Fibroblast of upper back skin (primary cell): ENCODE data around the gene THRA.

Experiments used
- DNase-seq: peaks from one replicate; pipeline ENCODE4 v3.0.0-alpha.2; 2013

THRA gene

DNA sequence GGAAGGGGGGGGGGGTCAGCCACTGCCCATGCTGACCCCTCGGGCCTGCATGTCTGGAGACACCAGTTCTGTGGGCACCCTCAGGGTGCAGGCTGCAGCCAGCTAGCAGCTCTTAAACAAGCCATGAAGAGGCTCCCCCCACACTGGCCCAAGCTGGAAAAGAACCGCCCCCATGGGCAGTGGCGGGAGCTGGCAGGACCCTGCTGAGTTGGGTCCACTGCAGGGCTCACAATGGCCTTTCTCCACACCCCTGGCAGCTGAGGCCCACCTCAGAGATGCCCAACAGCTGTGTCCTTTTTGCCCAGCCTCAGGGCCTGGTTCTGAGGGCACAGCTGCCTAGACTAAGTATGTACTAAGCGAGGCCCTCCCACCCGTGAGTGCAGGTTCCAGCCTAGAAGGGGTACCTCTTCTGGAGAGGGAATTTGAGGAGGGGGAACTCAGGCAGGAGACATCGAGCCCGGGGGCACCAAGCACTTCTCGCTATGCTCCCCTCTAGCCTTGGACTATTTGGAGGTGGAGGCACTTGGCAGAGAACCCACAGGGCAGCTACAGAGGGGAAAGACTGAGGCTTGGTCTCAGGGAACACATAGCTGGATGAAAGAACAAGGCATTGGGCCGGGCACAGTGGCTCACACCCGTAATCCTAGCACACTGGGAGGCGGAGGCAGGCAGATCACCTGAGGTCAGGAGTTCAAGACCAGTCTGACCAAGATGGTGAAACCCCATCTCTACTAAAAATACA lies 3.2 kb downstream of the THRA start:
- DNase-seq, result no peak

DNA sequence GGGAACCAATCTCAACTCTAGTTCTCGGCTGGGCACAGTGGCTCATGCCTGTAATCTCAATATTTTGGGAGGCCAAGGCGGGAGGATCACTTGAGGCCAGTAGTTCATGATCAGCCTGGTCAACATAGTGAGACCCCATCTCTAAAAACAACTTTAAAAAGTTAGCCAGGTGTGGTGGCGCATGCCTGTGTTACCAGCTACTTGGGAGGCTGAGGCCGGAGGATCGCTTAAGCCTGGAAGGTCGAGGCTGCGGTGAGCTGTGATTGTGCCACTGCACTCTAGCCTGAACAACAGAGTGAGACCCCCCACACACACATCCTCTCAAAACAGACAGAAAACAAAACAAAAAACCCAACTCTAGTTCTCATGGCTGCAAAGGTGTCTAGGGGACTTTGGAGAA lies 4.9 kb downstream of the THRA start:
- DNase-seq, result no peak

DNA sequence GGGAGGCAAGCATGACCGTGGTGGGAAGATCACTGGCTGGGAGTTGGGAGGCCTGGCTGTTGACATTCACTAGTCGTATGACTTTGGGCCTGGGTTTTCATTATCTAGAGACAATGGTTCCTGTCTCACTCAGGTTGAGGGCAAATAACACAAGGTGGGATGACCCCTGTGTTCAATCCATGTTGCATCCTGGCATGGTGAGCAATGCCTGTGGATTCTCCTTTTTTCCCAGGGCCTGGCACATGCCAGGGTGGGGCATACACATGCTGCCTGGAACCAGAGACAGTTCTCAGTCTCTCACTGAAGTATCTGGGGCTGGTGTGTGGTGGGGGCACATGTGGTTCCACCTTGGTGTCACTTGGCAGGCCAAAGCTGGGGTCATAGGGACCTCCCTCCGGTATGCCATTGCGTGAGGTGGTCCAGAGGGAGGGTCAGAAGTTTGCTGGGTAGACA lies 5.4 kb downstream of the THRA start:
- no peak for DNase-seq

DNA sequence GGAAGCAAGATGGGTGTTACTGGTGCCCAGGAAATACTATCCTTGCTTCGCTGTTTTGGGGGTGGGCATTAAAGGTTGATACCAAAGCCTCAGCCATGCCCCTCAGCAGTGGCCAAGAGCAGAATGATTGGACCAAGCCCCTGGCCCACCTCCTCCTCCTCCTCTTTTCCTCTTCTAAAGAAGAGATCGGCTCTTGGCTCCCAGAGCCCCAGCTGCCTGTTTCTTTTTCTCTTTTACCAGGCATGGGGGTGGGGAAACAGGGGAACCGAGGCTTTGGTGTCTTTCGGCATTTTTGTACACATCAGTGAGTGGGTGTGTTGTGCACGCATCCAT lies 5.8 kb downstream of the THRA start:
- DNase-seq, result no peak

DNA sequence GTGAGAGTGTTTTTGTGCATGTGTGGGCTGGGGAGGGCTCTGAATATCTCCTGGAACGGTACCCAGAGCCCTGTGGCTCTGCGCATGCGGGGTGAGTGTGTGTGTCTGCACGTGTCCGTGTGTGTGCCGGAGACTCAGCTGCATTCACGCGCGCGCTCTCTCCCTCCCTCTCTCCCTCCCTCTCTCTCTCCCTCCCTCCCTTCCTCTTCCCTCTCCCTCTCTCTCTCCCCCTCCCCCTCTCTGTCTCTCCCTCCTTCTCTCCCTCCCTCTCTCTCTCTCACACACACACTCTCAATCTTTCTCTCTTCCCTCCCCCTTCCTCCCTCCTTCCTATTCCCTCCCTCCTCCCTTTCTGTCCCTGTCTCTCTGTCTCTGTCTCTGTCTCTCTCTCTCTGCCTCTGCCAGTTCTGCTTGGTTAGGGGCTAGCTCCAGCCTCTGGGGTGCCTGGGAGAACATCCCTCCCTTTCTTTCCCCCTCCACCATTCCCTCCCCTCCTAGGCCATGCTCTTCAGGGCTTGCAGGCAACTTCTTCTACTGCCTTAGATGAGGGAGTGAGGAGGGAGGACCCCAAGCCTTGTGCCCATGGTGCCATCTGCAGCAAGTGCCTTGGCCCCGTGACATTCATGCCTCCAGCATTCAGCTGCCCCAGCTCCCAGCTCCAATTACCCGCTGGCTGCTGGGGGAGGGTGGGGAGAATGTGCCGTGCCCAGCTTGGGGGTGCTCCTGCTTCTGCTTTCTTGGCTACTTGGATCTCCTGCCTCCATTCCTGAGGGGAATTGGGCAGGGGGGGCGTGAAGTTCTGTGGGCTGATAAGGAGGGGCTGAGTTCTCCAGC lies 6.4 kb downstream of the THRA start:
- peak; percentile 86 for DNase-seq

DNA sequence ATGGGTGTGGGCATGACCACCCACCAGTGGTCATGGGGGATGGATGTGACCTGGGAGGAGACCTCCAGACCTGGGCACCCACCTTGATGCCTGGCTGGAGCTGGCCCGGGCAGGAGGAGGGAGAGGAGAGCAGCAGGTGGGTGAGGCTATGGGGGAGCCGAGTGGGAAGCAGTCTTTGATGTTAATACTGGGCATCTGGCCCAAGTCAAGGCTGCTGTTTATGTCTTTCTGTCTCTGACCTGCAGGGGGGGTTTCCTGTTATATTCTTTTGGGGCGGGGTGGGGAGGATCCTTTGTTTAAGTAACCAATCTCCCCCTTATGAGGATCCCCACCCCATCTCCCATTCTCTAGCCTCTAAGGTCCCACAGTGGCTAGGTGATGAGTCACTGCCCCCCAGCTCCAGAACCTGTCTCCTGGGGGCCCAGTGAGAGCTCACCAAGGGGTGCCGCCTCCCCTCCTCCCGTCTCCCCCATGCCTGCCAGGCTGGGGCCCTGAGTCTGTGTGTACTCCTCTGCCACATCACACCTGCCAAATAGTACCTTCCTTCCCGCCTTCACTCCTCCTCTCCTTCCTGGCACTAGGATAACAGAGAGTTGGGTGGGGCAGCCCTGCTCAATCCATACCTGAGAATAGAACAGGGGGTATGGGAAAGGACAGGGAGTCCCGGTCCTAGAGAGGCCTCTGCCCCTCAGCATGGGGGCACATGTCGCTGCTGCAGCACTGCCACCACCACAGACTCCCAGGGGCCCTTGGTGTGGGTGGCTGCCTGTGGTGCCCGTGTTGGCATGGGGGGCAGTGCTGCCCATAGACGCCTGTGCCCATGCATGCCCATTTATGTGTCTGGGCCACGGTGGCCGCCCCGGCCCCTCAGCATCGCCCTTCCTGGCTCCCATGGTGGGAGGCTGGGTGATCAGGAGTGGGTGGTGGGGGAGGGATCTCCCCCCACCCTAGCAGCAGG lies 7.3 kb downstream of the THRA start:
- DNase-seq, result peak; percentile 50

DNA sequence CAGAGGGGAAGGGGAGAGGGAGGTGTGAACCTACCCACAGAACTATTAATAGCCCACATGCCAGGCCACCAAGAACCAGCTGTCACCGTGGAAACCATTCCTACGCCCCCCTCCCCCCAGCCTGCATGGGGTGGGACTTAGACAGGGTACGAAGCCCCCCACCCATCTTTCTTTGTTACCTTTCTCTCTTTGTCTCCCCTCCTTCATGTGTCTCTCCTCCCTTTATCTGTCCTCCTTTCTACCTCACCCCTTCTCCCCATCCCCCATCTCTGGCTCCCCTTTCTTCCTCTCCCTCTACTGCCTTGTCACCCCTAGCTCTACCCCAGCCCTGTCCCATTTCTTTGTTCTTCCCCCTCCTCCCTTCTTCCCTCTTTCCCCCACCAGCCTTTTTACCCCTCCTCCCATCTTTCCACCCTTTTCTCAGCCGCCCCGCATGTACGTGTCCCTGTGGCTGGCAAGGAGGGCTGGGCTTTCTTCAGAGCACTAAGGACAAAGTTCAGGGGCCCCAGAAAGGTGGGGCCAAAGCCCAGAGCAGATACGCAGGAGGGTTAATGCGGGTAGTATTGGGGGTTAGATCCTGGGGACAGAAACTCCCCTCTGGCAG lies 8.0 kb downstream of the THRA start:
- no peak for DNase-seq

DNA sequence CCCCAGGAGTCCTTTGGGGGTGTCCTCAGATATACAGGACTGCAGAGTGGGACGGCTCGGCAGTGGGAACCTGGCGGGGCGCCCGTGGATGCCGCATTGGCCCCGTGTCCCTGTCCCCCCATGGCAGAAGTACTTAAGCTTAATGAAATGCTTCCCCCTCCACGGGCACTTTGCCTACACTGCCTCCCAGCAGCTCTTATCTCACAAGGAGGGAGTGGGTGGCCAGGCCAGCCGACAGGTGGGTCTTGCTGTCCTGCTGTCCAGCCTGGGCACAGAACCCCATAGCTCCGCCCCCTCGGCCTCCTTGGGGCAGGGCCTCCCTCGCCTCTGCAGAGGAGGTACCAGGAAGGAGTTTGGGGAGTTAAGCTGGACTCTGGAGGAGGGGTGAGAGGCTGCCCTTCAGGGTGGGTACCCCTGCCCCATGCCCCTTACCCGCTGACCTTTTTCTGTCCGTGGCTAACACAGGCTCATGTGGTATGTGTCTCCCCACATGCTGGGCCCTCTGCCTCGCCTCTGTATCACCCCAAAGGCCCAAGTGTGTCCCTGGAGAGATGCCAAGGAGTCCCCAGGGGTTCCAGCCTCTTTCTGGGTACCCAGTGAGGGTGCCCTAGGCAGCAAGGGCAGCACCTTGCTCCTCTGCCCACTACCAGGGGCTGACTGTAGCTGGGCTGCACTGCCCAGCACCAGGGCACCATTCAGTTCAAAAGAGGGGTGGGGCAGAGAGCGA lies 8.7 kb downstream of the THRA start:
- no peak for DNase-seq

DNA sequence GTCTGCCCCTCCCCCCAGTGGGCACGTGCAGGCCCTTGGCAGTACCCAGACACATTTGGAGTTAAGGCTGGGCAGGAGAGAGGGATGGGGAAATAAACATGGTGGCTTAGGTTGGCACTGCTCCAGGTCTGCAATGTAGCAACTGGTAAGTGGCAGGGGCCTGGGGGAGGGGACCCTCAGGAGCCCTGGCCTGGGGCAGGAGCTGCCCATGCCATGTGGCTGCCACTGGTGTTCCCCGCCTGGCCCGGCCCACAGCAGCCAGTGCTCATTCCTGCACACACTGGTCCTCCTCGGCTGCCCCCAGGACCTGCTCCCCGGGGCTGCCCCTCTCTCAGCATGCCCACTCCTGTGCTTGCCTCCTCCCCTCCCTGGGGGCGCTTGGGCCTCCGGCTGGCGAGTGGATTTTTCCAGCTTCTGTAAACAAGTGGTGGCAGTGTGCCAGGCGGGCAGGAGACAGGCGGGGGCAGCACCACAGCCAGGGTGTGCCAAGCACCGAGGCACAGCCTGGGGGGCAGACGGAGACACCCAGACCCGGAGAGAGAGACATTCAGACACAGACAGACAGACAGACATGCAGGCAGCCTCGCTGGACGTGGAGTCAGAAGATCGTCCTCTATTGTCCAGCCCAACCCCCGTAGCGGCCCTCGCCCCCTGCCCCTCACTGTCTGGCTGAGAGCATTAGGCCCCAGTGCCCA lies 9.4 kb downstream of the THRA start:
- DNase-seq, result no peak

DNA sequence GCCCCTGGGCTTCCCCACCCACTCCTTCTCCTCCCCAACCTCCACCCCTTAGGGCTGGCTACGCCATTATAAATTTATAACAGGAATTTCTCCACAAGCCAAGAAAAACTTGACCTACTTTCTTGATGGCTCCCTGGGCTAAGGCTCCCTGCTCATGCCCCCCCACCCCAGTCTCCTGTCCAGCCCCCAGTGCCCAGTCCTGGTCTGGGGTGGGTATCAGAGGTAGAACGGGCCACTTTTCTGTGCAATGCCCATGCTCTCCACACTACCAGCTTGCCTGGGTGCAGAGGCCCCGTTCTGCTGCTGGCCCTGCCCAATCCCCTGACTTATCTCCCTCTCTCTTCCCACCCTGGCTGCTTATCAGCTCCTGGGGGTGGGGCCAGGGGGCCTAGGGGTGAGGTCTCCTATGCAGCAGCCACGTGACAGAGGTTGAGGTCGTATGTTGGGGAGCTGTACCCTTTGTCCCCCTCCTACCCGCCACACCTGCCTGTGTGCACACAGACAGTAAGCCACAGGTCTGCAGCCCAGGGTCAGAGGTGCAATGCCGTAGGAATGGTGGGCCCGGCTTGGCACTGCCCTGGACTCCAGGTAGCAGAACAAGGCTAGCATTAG lies 10.1 kb downstream of the THRA start:
- no peak for DNase-seq

DNA sequence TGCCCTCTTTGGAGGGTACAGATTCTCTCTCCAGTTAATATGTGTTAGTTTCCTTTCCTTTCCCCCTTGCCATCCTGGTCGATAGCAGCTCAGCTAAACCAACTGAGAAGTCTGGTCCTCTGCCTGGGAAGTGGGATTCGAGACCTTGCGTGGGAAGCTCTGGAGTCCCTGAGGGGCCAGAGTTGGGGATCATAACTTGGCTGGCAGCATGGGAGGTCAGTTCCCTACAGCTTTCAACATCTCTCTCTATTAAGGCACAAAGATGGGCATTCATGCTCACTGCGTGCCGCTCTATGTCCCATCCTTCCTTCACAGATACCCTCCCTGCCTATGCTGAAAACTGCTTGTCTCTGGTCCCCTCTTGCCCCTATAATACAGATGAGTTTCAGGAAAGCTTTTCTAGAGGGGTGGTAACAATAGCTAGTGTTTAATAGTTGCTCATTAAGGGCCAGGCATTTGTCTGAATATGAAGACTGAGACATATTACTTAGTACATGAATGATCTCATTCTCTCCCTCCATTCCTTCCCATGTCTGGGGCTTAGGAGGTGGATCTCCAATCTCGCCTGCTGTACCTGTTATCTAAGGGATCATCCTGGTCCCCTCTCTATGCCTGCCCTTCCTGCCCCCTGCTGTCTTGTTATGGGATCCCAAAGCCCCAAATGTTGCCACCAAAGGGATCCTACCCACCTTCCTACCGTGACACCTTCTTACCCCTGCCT lies 10.8 kb downstream of the THRA start:
- no peak for DNase-seq

DNA sequence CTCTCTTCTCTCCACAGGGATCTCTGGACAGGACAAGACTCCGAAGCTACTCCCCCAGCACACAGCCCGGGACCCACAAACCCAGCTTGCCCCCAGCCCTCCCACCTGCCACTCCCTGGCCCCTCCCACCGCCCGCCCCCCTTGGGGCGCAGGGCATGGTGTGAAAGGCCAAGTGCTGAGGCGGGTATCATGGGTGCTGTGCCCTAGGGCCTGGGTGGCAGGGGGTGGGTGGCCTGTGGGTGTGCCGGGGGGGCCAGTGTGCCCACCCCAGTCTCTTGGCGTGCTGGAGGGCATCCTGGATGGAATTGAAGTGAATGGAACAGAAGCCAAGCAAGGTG lies 11.4 kb downstream of the THRA start:
- DNase-seq, result no peak

DNA sequence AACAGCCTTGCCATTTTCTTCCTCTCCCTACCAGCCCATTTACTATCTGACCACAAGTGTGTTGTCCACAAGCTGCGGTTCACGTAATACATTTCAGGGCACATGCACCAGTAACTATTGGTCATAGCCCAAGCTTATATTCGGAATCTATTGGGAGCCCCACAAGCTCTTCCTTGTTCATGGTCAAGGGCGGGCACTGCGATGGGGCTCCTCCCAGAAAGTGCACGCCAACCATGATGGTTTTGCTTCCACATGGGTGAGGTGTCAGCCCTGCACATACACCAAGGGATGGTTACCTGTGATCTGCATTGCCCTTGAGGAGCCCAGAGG lies 12.1 kb downstream of the THRA start:
- no peak for DNase-seq

DNA sequence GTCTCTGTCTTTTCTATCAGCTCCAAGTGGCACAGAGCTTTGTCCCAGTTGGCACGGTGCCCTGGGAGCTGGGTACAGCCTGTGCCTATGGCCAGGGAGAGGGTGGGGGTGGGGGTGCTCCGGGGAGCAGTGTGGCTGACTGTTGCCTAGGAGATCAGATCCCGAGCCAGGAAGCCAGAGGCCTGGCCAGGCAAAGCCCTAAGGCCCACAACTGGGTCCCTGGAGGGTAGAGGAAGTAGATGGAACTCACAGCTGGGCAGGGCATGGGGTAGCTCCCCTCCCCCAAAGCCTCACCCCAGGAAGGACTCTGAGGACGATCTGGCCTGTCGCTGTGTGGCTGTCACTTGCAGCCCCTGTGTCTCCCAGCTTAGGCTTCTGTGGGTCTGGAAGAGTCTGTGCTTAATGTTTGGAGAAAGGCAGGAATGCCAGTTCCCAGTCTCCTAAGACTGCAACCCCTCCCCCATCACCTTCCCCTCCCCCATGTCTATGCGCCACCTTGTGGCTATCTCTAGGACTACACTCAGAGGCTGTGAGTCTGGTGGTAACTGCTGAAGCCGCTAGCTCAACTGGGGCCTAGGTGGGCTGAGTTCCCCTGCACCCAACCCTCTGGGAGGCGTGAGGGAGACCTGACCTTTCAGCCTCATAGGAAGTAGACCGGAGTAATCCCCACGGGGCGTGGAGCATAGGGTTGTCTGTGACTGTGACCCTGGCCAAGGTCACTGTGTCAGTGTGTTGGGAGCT lies 12.6 kb downstream of the THRA start:
- DNase-seq, result peak; percentile 51

DNA sequence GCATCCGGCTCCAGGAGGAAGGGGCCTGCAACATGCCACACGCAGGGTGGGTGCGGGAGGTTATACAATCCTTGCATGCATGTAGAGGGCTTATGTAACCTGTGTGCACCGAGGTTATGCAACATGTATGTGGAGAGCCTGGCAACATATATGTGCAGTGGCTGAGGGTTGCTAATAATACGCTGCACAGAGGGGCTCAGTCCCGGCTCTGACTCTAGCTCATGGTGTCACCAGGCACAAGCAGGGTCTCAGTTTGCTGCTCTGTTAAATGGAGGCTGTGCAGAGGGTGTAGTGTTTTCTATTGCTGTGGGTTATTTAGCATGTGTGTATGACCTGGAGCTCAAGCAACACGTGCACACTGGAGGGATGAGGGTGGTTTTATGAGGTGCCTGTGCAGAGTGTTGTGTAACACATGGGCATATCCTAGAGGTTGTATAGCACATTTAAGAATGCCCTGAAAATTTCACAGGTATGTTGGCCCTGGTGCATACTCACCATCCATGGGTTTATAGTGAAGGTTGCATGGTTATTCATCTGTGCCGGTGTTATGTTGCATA lies 13.3 kb downstream of the THRA start:
- no peak for DNase-seq

DNA sequence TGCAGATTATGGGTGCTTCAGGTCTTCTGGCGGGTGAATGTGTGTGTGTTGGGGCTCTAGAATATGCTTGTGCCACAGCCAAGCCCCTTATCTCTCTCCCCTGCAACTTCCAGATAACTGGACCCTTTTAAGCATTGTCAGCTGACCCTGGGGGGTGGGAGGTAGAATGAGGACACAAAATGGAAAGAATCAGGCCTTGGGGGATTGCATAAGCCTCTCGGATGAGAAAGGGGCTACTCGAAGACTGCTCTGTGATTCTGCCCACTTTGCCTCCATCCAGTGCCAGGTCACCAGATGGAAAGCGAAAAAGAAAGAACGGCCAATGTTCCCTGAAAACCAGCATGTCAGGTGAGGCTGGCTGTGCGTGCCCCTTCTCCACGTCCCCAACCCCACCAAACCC lies 13.8 kb downstream of the THRA start:
- no peak for DNase-seq

DNA sequence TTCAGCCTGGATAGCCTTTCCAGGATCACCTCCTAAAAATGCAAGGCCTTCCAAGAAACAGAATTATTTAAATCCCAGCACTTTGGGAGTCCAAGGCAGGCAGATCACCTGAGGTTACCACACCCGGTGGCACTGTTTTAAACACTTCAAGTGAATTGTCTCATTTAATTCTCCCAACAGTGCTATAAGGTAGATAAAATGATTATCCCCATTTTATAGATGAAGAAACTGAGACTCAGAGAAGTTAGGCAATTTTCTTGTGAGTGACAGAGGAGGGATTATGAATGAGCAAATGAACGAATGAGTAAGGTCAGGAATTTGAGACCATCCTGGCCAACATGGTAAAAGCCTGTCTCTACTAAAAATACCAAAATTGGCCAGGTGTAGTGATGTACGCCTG lies 16.8 kb downstream of the THRA start:
- no peak for DNase-seq

DNA sequence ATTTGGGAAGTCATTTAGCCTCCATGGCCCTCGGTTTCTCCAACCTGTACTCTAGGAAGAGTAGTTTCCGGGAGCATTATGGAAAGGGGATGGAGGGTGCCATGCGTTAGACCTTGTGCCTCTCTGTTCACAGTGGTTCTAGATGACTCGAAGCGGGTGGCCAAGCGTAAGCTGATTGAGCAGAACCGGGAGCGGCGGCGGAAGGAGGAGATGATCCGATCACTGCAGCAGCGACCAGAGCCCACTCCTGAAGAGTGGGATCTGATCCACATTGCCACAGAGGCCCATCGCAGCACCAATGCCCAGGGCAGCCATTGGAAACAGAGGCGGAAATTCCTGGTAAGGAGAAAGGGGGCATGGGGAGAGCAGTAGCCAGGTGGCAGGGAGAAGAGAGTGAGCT lies 21.7 kb downstream of the THRA start:
- DNase-seq, result no peak
